Brain microvascular endothelial cell (primary cell): Measurements from ENCODE around the gene SUPT6H.

Source experiments
- DNase-seq: peaks from one replicate; pipeline ENCODE4 v3.0.0-alpha.2; 2020
- H3K27ac ChIP-seq: fragments of 250-450 bp; sonication (Bioruptor Pico); 2 replicates; pipeline ENCODE4 v1.5.1; 2020; ENCODE audit warnings: mild to moderate bottlenecking, moderate library complexity
- H3K27me3 ChIP-seq: fragments of 250-450 bp; sonication (Bioruptor Pico); replicated peaks from 2 replicates; pipeline ENCODE4 v1.5.1; 2020; ENCODE audit warnings: mild to moderate bottlenecking
- H3K36me3 ChIP-seq: fragments of 250-450 bp; sonication (Bioruptor Pico); replicated peaks from 2 replicates; pipeline ENCODE4 v1.5.1; 2020; ENCODE audit warnings: mild to moderate bottlenecking
- H3K4me3 ChIP-seq: 2 replicates; pipeline ENCODE4 v1.5.1; 2011; ENCODE audit warnings: low read depth, mild to moderate bottlenecking, control low read depth, low read length, moderate library complexity
- CTCF ChIP-seq: IDR thresholded peaks from 2 replicates; pipeline ENCODE4 v1.5.1; 2011; ENCODE audit warnings: low read depth, mild to moderate bottlenecking, moderate library complexity, low read length, control low read depth, inconsistent platforms; ENCODE audit errors: missing control alignments
- in situ Hi-C: cut with HindIII; loops from 2 replicates; pipeline ENCODE4 v1.10.0; 2017; ENCODE audit warnings: low sequenced_read_pairs, low pct_ligation_motif_present

SUPT6H gene

DNA sequence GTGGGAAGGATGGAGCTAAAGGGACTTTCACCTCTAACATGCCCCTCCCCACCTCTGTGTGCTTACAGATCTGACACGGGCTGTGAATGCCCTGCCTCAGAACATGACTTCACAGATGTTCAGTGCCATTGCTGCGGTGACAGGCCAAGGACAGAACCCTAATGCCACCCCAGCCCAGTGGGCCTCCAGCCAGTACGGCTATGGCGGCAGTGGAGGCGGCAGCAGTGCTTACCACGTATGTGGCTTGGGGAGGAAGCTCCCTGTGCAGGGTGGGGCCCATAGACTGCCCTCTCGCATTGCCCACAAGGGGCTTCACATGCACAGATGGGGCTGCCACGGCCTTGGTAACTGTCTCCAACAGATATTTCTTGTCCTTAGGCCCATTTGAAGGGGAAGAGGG is 38.3 kb downstream of the SUPT6H start:
- no peak for DNase-seq
- H3K4me3 ChIP-seq = no peak overlapping the region
- in situ Hi-C loops = no loop called here
- peaks cover 77% of the 10 kb centered on the region for H3K36me3 ChIP-seq
- no peak overlapping the region for H3K27ac ChIP-seq
- H3K27me3 ChIP-seq = no peaks in the 10 kb centered on the region
- no peak for TF ChIP-seq CTCF

GRCh38 chr17:28700830-28701492 is 39.0 kb downstream of the SUPT6H start:
- H3K36me3 ChIP-seq = peaks cover 70% of the 10 kb centered on the region
- in situ Hi-C loops = no loop called here

GRCh38 chr17:28702026-28702751 is 40.2 kb downstream of the SUPT6H start:
- Histone ChIP-seq H3K36me3 (peaks cover 62% of the 10 kb centered on the region), H3K4me3 (no peak overlapping the region), H3K27me3 (no peaks in the 10 kb centered on the region), H3K27ac (no peak overlapping the region)
- no peak for TF ChIP-seq CTCF
- in situ Hi-C loops = no loop called here
- DNase-seq = no peak

More at GRCh38 chr17:28700830-28701492, 39.0 kb downstream of the SUPT6H start:
- no peak for TF ChIP-seq CTCF
- H3K4me3 ChIP-seq = no peak overlapping the region
- no peaks in the 10 kb centered on the region for H3K27me3 ChIP-seq
- H3K27ac ChIP-seq = no peak overlapping the region
- no peak for DNase-seq

- in situ Hi-C loops = no loop called here
- Histone ChIP-seq H3K27me3 (no peaks in the 10 kb centered on the region), H3K27ac (no peak overlapping the region), H3K36me3 (peaks cover 56% of the 10 kb centered on the region), H3K4me3 (no peak overlapping the region)
- no peak for TF ChIP-seq CTCF
- DNase-seq = no peak
Observed at GRCh38 chr17:28702752-28703150, 40.7 kb downstream of the SUPT6H start.

DNA sequence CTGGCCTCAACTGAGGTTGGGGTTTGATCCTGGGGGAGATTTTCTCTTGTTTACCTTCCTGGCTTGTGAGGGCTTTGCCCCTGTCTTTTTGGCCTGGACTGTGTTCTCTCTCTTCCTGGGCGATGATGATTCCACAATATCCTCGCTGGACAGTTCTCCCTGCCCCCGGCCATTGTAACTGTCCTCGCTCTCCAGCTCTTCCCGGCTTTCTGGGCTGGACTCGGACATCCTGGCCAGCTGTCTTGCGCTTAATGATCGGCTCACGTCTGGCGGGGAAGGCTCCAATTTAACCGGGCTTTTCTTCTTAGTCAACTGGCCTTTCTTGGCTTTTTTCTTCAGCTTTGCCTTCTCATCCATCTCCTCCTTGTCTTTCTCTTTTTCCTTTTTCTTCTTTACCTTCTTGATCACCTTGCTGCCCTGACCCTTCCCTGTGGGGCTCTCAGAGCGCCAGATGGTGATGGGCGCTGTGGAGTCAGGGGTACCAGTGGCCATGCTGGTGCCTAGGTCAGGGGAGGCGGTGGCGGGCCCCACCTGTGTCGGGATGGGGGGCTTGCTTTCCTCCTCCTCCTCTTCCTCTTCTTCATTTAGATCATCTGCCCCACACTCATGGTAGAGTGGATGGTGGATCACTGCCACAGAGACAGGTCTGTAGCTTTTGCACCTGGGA is 41.7 kb downstream of the SUPT6H start:
- no peak overlapping the region for H3K4me3 ChIP-seq
- H3K27me3 ChIP-seq = no peaks in the 10 kb centered on the region
- no peak for DNase-seq
- no peak overlapping the region for H3K27ac ChIP-seq
- H3K36me3 ChIP-seq = peaks cover 47% of the 10 kb centered on the region
- in situ Hi-C loops = no loop called here
- no peak for TF ChIP-seq CTCF
